ENCODE results near the gene ASCC3.

ASCC3 gene

DNA sequence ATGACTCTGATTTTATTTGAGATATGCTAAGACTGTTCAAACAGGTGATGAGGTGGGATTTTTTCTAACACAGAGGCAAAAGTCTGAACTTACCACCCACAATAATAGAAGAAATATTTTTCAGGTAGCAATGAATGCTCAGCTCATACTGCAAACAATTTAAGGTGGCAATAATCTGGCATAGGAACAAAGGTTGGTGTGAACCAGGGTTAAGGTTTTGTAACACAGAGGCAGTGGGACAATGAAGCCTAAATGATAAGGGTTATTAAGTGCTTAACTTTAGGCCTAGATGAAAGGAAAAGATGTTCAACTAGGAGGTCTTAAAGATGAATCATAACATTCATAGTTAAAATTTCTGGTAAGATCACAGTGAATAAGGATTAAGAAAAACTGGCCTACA is 4.9 kb downstream of the ASCC3 start:
- H3K4me3 ChIP-seq (replicated peaks in 1 of 2; ENCODE audit: low read depth in 2 of 2, low read length in 2 of 2) = no peak overlapping the region
- TF ChIP-seq, protein P1, sequence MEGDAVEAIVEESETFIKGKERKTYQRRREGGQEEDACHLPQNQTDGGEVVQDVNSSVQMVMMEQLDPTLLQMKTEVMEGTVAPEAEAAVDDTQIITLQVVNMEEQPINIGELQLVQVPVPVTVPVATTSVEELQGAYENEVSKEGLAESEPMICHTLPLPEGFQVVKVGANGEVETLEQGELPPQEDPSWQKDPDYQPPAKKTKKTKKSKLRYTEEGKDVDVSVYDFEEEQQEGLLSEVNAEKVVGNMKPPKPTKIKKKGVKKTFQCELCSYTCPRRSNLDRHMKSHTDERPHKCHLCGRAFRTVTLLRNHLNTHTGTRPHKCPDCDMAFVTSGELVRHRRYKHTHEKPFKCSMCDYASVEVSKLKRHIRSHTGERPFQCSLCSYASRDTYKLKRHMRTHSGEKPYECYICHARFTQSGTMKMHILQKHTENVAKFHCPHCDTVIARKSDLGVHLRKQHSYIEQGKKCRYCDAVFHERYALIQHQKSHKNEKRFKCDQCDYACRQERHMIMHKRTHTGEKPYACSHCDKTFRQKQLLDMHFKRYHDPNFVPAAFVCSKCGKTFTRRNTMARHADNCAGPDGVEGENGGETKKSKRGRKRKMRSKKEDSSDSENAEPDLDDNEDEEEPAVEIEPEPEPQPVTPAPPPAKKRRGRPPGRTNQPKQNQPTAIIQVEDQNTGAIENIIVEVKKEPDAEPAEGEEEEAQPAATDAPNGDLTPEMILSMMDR (IDR thresholded peaks at IDR 0.05; ENCODE audit: low read depth, low read length) = no peak
- no peak for DNase-seq (ENCODE audit: low read depth in 2 of 2)

DNA sequence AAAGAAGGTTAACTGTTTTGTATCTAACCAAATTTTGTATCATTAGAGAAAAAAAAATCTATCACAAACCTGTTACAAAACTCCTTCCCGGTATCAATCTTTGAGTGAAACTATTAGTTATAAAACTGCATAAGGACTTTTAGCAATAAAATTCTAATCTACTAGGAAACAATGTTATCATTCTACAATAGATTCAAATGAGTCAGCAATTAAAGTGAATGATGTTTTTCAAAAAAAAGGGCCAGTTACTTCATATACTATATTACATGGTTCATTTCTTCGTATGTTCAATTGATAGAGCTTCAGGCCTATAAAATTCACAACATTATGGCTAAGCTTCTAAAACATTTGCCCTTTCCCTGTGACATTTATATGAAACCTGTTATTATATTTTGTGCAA is 15.6 kb downstream of the ASCC3 start:
- DNase-seq (ENCODE audit: low read depth in 2 of 2) = no peak
- H3K4me3 ChIP-seq (replicated peaks in 1 of 2; ENCODE audit: low read depth in 2 of 2, low read length in 2 of 2) = no peak overlapping the region
- TF ChIP-seq, protein P1 (IDR thresholded peaks at IDR 0.05; ENCODE audit: low read depth, low read length) = no peak

DNA sequence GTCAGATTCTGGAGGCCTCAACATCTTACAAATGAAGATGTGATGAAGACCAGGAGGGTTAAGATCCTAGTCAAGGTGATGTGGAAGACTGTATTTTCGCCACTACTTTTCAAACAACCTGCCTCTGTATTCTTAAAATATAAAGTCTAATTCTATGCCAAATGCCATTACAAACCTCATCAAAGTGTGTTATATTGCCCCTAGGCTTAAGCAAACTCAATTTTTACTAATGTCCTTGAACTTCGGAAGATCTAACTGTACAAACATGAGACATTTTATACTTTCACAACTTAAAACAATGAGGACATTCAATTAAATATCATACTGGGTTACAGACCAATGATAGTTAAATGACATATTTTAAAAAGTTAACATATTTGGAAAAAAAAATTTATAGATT is 19.1 kb downstream of the ASCC3 start:
- no peak overlapping the region for H3K4me3 ChIP-seq (replicated peaks in 1 of 2; ENCODE audit: low read depth in 2 of 2, low read length in 2 of 2)
- DNase-seq (ENCODE audit: low read depth in 2 of 2) = no peak
- TF ChIP-seq, protein P1 (IDR thresholded peaks at IDR 0.05; ENCODE audit: low read depth, low read length) = no peak

DNA sequence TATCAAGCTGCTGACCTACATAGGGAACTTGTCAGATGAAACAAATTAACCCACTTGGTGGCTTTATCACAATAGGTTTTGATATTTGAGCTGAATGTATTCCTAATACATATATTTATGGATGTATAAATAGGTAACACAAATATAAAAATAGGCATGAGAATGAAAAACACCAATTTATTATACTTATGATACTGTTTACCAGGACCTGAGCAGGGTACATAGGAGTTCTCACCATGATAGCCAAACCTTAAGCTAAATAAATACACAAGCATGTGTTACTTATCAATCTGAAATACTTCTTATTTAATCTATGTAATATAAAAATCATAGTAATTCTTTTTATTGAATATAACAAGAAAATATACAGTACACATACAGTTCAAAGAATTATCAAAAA is 25.0 kb downstream of the ASCC3 start:
- no peak overlapping the region for H3K4me3 ChIP-seq (replicated peaks in 1 of 2; ENCODE audit: low read depth in 2 of 2, low read length in 2 of 2)
- TF ChIP-seq, protein P1 (IDR thresholded peaks at IDR 0.05; ENCODE audit: low read depth, low read length) = no peak
- no peak for DNase-seq (ENCODE audit: low read depth in 2 of 2)

DNA sequence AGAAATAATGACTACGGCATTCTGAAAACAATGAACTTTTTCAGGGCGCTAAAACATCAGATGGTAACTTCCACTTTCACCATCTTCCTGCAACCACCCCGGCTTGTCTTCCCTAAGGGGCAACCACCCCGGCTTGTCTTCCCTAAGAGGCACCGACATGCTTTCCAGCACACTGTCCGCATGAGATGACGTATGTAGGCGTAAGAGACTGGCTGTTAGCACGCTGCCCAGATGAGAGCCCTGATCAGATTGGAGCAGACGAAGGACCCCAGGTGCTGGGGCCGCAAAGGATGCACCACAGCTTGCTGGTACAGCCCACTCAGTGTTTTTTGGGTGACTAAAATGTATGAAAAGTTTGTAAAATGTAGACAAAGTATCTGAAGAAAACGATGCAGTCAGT is 29.3 kb downstream of the ASCC3 start:
- H3K4me3 ChIP-seq (replicated peaks in 1 of 2; ENCODE audit: low read depth in 2 of 2, low read length in 2 of 2) = no peak overlapping the region
- DNase-seq (ENCODE audit: low read depth in 2 of 2) = no peak
- TF ChIP-seq, protein P1 (IDR thresholded peaks at IDR 0.05; ENCODE audit: low read depth, low read length) = no peak

DNA sequence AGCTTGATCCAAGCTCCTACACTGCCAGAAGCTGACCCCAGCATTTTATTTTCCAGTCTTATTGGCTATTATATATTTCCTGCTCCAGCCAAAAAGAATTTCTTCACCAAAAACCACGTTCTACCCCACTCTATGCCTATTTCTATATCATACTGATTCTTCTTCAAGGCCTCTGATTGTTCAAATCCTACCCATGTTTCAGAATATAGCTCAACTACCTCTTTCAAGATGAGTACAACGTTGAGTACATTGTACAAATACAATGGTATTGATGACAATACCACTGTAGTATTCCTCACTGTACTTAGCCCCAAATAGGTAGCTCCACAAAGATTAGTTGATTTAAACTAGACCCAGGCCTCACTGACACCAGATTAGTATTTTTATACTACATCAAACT is 31.0 kb downstream of the ASCC3 start:
- no peak overlapping the region for H3K4me3 ChIP-seq (replicated peaks in 1 of 2; ENCODE audit: low read depth in 2 of 2, low read length in 2 of 2)
- DNase-seq (ENCODE audit: low read depth in 2 of 2) = no peak
- TF ChIP-seq, protein P1 (IDR thresholded peaks at IDR 0.05; ENCODE audit: low read depth, low read length) = no peak

DNA sequence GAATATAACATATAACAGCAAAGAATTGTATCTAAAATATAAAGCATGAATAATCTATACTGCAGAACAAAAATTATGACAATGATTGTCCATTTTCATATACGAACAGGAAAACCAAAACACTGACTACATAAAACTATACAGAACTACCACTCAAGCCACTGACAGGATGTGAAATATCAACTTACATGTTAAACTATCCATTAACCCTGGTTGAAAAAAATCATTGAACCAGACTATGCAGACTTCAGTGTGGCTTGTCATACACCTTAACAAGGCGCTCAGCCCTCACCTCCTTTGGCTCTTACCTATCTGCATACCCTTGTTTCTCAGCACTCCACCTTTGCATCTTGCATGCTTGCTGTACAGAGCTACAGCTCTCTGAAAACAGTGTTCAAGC is 34.9 kb downstream of the ASCC3 start:
- no peak for DNase-seq (ENCODE audit: low read depth in 2 of 2)
- TF ChIP-seq, protein P1 (IDR thresholded peaks at IDR 0.05; ENCODE audit: low read depth, low read length) = no peak
- no peak overlapping the region for H3K4me3 ChIP-seq (replicated peaks in 1 of 2; ENCODE audit: low read depth in 2 of 2, low read length in 2 of 2)

Data from cardiac fibroblast (primary cell).